Activated naive CD8-positive, alpha-beta T cell treated with anti-CD3 and anti-CD28 coated beads, Interleukin-2, amount 50 U/mL, for 16 hours (primary cell): Measurements from ENCODE around the gene AVPR2.

Experiments
- DNase-seq: peaks from one replicate; pipeline ENCODE4 v3.0.0-alpha.2; 2020; ENCODE audit warnings: low read depth, low spot score

Gene AVPR2

DNA sequence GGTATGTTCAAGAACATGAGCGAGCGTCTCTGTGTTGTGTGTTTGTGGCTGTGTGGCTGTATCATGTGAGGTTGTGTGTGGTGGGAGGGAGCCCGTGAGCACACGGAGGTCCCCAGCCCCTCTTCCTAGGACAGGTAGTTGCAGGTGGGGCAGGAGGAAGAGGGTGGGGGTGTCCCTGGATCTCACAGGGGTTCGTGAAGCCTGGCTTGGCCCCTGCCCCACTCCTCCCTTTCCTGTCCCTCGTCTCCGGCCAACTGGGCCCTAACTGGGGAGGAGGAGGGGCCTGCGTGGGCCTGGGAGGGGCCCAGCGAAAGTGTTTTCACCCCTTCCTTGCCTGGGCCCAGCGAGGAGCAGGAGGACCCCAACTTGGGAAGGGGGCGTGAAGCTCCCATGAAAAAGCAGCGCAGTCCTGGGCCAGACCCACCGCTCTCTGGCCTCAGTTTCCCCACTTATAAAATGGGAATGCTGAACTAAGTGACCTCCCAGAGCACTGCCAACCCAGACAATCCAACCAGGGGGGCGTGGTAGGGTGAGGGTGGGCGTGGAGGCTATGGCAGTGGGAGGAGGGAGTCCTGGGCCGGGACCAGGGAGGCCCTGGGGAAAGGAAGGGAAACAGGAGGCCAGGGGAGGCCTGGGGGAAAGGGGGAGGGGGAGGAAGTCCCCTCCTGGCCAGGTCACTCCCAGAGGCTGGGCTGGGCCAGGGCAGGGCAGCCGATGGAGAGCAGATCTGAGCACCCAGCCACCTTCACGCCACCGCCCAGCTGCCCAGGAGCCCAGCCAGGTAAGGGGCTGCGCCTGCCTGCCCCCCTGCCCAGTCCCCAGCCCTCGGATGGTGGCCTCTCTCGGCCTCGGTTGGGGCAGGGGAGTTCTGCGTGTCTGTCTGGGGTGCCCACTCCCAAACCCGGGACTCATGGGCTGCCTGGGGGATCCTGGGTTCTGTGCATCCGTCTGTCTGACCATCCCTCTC is at the start of gene AVPR2:
Gene AVPR2, plus strand, starts transcription at position 683 of the 967 bp plus-strand sequence. CDS start 473 bp downstream, outside the sequence.
- no peak for DNase-seq

DNA sequence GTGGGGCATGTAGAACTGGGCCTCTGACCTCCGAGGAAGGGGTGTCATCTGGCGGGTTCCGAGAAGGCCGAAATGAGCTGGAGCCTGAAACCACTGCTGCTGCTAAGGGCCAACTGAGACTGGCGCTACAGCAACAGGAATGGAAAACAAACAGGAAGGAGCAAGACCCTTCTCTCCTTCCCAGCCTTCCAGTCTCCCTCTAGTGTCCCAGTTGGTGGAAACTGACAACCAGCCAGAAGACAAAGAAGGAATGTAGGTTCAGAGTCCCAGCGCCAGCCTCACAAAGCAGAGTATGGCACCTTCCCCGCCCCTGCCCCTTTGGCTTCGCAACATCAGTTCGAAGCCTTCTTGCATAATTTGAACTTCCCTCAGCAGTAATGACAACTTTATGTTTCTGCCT is 49.8 kb upstream of the AVPR2 start:
- DNase-seq = no peak

DNA sequence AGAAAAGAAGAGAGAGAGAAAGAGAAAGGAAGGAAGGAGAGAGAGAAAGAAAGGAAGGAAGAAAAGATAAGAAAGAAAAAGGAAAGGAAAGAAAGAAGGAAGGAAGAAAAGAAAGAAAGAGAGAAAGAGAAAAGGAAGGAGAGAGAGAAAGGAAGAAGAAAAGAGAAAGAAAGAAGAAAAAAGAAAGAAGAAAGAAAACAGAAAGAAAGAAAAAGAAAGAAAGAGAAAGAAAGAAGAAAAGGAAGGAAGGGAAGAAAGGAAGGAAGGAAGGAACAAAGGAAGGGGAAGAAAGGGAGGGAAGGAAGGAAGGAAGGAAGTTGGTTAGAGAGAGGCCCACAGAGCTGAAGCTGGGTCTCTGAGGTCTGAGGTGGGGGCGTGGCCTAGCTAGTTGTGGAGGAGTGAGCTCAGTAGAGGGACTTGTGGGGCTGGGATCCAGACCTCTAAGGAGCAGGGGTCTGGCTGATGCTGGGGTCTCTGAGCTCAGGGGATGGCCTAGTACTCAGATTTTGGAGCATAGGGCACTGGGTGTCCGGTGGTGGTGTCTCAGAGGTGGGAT is 47.0 kb upstream of the AVPR2 start:
- DNase-seq = no peak

DNA sequence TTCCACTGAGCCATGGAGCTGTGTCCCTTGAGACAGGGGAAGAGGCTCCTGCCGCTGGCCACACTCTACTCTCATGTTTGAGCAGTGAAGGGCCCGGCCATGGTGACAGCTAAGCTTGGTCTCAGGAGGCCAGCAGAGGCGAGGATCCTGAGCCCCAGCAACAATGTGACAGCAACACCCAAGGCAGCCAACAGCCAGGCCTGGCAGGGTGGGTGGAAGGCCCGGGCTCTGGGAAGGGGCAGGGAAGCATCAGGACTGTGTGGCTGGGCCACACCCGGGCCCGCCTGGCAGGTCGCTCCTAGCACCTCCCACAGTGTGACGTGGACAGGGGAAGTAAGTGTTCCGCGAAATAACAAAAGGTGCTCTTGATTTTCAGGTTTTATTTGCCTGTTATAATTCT is 43.3 kb upstream of the AVPR2 start:
- DNase-seq = no peak

DNA sequence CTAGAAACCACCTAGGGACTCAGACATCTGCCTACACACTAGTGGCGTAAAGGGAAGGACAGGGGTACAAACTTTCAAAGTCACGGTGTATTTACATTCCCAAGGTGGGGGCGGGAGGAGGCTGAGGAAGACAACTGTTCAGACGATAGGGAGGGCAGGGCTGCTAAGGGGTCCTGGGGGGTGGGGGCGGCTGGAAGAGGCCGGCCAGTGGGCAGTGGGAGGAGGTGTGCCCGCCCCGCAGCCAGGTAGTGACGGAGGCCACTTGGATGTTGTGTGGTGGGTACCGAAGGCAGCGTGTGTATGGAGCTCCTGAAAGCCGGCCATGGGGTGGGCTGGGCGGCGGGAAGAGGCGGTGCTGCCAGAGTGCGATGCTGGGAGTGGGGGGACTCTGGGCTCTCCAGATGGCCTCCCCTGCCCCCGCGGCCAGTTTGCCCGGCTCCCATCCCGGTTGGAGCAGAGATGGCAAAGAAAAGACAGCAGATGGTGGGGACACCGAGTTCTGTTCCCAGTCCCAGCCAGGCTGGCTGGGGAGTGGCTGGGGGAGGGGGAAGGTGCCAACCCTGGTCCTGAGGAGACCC is 42.7 kb upstream of the AVPR2 start:
- DNase-seq = no peak

DNA sequence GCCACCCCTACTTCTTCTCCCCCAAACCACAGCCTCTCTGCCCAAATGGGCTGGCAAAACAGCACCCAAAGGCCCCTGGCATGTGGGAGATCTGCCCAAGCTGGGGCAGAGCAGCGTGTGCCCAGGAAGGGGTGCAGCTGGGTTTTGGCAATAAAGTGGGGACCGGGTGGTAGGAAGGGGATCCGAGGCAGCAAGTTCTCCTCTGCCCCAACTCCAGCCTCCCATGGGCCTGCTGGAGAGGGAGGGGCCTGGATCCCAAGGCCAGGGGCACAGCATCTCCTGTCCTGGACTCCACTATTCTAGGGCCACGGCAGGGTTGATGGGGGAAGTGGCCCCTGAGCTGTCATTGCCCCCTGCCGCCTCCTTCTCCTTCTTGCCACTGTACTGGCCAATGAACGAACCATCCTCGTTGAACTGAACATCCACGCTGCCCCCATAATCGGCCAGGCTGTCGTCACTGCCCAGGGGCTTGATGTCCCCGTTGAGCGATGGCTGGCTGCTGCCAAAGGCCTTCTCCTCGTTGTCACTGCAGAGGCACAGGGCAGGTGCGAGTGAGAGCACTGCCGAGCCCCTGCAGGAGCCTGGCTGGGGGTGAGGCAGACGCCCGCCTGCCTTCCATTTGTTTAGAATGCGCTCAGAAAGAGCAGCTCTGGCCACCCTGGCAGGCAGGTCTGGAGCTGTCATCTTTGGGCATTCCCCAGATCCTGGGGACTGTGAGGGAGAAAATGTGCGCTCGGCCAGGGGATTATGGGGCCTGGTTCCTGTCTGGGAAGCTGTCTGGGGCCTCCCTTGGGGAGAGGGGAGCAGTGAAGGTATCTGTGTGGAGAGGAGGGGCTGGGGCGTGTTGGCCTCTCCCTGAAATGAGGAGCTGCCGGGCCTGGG is 41.9 kb upstream of the AVPR2 start:
- DNase-seq = no peak

DNA sequence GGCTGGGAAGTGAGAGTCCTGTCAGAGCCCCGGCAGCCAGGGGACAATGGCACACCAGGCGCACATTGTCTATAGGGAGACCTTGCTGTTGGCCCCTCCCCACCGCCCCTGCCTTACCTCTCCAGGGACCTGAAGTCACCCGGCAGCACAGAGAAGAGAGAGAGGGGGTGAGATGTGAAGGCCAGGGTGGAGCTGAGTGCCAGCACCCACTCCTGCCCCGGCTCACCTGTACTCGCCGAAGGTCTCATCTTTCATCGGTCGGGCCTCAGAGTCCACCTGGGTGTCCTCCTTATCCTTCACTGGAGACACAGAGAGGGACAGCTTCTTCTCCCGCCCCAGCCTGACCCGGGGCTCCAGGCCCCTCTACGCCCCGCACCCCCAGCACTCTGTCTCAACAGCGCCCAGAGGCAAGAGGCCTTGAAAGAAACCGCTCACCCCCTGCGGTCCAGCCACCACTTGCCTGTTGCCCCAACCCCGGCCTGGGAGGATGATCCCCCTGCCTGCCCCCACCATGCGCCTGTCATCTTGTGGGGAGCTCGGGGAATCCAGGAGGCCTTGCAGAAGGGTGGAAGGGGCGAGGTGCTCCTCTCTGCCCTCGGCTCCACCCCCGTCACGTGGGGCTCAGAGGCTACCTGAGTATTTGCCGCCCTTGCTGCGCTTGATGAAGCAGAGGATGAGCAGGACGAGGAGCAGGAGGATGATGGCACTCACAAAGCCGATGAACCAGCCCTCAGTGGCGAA is 41.1 kb upstream of the AVPR2 start:
- DNase-seq = no peak

DNA sequence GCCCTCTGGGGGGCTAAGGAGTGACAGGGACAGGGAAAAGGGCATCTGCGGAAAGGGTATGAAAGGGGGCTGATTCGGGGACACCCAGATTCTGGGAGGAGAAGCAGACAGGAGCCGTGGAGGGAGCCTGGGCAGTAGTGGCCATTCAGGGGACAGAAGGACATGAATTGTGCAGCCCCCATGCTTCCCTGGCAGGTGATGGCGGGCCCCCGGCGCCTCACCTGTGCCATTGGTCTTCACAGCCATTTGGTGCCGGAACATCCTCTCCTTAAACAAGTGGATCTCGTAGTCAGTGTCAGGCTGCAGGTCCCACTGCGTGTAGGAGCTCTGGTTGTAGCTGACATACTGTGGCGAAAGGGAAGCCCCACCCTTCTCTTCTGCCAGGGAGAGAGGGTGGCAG is 40.4 kb upstream of the AVPR2 start:
- no peak for DNase-seq

DNA sequence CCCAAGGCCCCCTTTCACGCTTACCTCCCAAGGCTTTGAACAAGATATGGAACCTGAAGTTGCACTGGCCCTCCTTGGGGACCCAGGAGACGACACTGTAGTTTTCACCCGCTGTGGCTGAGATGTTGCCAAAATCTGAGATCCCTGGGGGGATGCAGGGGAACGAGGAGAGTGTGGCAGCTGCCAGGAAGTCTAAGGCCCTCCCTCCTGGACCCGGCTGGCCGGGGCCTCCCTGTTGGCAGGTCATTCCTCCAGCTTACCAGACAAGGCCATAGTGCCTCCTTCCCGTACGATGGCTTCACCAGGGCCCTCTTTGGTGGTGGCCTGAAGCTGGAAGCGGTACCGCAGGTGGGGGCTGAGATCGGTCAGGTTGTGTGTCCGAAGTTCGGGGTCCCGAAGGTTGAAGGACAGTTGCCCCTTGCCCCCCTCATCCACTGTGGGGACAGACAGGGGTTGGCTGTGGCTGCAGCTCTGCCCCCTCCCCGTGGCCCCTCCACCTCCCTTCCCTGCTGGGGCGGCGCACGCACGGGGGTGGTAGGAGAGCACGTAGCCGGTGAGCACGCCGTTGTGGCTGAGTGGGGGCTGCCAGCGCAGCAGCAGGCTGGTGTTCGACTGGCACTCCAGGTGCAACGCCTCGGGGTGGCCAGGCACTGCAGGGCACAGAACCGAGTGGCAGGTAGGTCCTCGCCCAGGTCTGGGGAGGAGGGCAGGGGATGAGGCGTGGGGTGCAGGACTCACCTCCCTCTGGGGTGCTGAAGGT is 39.7 kb upstream of the AVPR2 start:
- no peak for DNase-seq

DNA sequence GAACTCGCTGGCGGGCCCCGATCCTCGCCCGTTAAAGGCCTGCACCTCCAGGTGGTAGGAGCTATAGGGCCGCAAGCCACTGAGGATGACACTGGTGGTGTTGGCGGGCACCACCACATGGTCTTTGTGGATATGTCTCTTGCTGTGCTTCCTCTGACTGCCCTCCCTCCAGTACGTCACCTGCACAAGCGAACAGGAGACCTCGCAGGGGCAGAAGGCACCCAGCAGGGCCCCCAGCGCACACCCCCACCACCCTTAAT is 39.2 kb upstream of the AVPR2 start:
- DNase-seq = no peak

DNA sequence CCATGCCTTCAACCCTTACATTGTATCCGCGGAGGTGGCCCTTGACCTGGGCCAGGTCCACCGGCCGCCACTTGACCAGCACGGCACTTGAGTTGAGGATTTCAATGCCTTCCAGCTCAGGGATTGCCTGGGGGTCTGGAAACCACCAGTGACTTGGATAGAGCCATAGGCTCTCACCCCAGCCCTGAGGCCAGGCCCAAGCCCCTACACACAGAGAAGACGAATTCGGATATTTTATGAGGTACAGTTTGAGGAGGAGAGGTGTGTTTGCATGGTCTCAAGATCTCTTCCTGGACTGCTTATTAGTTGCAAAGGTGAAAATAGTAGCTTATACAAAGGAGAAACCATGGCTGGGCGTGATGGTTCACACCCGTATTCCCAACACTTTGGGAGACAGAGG is 38.8 kb upstream of the AVPR2 start:
- no peak for DNase-seq

DNA sequence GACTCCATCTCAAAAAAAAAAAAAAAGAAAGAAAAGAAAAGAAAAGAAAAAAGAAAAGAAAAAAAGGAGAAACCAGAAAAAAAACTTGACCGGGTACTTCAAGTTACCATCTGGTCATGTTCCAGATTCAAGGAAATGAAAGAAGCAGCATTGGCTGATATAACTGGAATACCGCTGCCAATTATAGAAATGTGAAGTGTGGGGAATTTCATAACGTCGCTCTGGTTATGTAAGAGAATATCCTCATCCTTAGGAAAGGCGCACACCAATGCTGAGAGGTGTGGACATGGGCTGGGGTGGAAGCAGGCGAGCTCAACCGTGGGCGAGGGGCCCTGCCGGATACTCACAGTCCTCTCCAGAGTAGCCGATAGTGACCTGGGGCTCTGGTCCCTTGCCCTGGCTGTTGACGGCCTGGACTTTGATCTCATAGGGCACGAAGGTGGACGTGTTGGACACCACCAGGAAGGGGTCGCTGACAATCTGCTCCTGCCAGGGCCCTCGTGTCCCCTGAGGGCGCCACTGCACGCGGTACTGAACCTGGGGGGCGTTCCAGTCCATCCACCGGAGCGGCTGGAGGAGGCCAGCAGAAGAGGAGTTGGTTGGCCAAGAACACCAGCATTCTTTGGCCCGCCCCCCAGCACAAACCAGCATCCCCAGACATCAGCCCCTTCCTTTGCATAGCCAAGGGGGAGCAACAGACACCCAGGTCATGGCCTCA is 38.0 kb upstream of the AVPR2 start:
- no peak for DNase-seq

DNA sequence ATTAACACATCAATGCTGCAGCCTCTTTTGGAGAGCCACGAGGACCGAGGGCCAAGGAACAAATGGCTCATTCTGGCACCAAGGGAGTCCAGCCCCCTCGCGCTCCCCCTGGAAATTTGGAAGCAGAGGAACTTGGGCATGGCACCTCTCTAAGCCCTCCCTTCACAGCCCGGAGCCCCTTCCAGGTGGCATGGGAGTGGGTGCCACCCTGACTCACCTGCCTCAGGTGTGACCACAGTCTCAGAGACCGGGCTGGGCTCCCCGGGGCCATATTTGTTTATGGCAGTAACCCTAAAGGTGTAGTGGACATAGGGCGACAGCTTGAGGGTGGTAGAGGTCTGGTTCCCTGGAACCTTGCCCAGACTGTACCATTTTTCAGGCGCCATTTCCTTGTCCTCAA is 37.3 kb upstream of the AVPR2 start:
- DNase-seq = no peak

DNA sequence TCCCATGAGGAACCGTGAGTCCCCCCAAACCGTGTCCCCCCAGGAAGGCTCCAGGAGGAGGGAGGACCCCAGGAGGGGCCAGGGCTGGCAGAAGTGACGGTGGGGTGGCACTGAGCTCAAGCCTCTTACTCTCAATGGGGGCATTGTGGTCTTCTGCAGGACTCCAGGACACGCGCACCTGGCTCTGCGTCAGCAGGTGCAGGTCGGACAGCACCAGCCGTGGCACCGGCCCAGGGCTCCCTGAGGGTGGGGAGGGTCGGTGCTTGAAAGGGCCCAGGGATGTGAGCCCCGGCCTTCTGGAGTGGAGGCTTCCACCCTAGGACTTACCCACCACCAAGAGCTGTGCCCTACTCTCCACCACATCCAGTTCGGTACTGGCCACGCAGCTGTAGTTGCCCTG is 36.8 kb upstream of the AVPR2 start:
- no peak for DNase-seq

DNA sequence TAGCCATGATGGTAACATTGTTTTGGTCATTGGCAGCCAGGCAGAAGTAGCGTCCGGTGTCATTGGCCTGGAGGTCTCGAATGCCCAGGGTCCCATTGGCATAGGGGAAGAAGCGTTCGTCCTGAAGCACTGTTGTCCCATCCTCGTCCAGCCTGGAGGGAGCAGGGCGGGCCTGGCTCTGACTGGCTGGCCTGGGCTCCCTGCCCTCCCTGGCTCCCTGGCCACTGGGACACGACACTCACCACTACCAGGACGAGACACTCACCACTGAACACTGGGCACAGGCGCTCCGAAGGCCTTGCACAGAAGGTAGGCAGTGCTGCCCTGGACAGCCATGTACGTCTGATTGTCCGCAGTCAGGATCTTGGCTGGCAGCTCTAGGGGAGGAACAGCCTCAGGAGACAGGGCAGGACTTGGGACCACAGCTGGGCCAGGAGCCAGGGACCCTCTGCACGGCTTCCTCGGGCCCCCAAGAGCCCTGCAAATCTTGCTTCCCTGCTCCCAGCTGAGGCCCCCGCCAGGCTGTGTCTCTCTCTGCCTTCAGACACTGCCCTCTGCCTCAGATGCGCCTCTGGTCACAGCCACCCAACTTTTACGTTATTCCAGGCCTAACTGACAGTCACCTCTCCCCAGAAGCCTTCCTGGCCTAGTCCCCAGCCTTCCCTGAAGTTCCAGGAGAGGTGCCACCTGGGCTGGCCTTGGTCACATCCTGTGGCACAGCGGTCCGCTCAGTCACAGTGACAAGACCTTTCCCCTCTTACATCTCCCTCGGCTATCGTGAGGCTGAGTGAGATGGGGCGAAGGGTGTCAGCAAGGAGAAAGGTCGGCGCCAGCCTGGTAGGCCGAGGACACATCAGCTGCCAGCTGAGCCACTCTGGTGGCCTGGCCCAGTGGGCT is 35.6 kb upstream of the AVPR2 start:
- DNase-seq = no peak

DNA sequence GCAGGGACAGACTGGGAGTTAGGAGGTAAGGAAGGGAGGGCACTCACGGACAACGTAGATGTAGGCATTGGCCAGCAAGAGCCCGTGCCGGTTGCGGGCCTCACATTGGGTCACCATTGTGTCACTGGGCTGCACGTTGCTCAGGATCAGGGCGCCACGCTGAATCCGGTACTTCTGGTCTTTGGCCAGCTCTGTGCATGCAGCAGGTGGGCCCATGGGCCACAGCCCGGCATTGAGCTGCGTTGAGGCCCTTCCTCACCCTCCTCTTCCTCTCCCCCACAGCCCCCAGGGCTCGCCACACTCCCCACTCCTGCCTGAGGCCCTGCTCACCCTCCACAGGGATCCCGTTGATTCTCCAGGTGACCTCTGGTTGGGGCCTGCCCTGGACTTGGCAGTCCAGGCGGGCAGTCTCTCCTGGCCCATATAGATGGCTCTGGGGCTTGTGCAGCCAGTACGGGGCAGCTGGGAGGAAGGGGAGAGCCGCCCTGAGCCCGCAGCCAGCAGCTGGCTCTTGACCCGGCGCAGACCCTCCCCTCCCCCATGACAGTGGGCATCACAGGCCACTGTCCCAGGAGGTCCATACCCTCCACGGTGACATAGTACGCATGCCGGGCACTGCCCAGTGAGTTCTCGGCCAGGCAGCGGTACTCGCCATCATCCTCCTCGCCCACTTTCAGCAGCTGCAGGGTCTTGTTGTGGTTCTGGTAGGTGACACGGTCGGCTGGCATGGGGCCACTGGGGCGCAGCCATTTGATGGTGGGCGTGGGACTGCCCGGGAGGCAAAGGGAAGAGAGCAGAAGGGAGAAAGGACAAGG is 34.8 kb upstream of the AVPR2 start:
- DNase-seq = no peak

DNA sequence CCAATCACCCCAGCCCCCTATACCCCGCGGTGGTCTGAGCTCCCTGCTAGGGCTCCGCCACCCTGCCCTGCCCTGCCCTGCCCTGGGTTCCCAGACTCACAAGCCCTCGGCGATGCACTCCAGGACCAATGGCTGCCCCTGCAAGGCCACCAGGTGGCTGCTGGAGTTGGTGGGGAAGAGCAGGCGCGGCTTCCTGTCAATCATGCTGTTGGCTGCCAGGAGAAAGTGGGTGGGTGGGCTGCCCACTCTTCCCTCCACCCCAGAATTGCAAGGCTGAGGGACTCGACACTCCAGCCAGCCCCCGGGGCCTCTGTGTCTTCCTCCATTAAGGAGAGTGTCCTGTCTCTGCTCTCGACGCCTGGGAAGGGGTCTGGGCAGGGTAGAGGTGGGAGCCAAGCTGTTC is 34.2 kb upstream of the AVPR2 start:
- DNase-seq = no peak

DNA sequence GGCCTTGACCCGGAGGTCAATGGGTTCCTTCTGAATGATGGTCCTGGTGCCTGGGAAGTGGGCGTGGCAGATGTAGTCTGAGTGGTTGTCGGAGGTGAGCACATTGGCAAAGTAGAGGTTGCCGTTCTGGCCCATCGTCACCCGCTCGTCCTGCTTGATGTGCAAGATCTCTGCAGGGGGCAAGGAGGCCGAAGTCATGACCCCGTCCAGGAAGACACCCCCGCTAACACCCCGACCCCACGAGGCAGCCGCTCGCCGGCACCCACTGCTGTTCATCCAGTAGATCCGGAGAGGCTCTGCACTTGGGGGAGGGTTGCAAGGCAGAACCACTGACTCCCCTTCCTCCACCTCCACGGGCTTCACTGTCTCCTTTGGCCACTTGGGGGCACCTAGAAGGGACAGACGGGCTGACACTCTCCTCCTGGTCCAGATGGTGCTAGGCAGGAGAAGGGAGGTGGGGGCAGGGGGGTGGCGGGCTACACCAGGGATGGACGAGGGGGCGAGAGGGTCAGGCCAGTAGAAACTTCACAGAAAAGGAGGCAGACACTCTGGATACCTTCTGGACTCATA is 33.6 kb upstream of the AVPR2 start:
- DNase-seq = no peak
